ENCODE measurements around the gene ATG16L1. TPM values are rescaled to one million over a fixed set of nuclear protein-coding genes. Genes with fewer than 3 reads are reported as not detected.

The ATG16L1 gene
- total RNA-seq, 3 donors from 2014 or later (not counting 1 experiment from before 2014, with no cell fraction given) = 106 to 142 (median 117) TPM

GRCh38 chr2:233247116-233247515, 4.4 kb upstream of the ATG16L1 start:
- H3K36me3 ChIP-seq (ENCODE audit: control insufficient read depth, insufficient read depth, low read length) = no peaks in the 10 kb centered on the region
- no peak for DNase-seq
- H3K4me1 Mint-ChIP-seq = peaks cover 17 to 30% of the 10 kb centered on the region in 2 donors
- H3K4me3 ChIP-seq (ENCODE audit: low read length) = no peak overlapping the region
- H3K9me3 ChIP-seq (ENCODE audit: control insufficient read depth, insufficient read depth, low read length) = no peaks in the 10 kb centered on the region
- H3K27ac ChIP-seq (ENCODE audit: low read length) = peak overlapping the region; percentile 50
- WGBS (ENCODE audit: insufficient coverage) = 94% methylated on average over 2 of the region's 2 CpGs
- intact Hi-C loops (cut with micrococcal nuclease) = no loop called here
- no peaks in the 10 kb centered on the region for H3K9me3 Mint-ChIP-seq
- H3K27ac Mint-ChIP-seq = peak overlapping the region; percentile 57 to 69
- no peaks in the 10 kb centered on the region for H3K36me3 Mint-ChIP-seq
- H3K4me3 Mint-ChIP-seq = no peak overlapping the region
- no peaks in the 10 kb centered on the region for H3K27me3 Mint-ChIP-seq (ENCODE audit: low read depth in 2 of 2)
- no peaks in the 10 kb centered on the region for H3K27me3 ChIP-seq (ENCODE audit: control insufficient read depth, insufficient read depth, low read length)
- TF ChIP-seq CTCF (IDR thresholded peaks at IDR 0.05) = no peak
- no peak for ATAC-seq
- peaks cover 20% of the 10 kb centered on the region for H3K4me1 ChIP-seq (ENCODE audit: control insufficient read depth, insufficient read depth, low read length)

- H3K4me3 Mint-ChIP-seq = no peak overlapping the region
- ATAC-seq (peak in 1 of 3 donors; percentile 8), DNase-seq (peak in 1 of 2 donors; percentile 72)
- H3K4me1 Mint-ChIP-seq = peaks cover 21 to 34% of the 10 kb centered on the region in 2 donors
- intact Hi-C loops (cut with micrococcal nuclease) = no loop called here
- no peaks in the 10 kb centered on the region for H3K36me3 ChIP-seq (ENCODE audit: control insufficient read depth, insufficient read depth, low read length)
- no peaks in the 10 kb centered on the region for H3K27me3 ChIP-seq (ENCODE audit: control insufficient read depth, insufficient read depth, low read length)
- no peak overlapping the region for H3K4me3 ChIP-seq (ENCODE audit: low read length)
- no peaks in the 10 kb centered on the region for H3K27me3 Mint-ChIP-seq (ENCODE audit: low read depth in 2 of 2)
- H3K27ac ChIP-seq (ENCODE audit: low read length) = peak overlapping the region; percentile 50
- TF ChIP-seq CTCF (IDR thresholded peaks at IDR 0.05) = no peak
- H3K36me3 Mint-ChIP-seq = no peaks in the 10 kb centered on the region
- no peaks in the 10 kb centered on the region for H3K9me3 Mint-ChIP-seq
- peak overlapping the region; percentile 57 to 69 for H3K27ac Mint-ChIP-seq
- H3K9me3 ChIP-seq (ENCODE audit: control insufficient read depth, insufficient read depth, low read length) = no peaks in the 10 kb centered on the region
- H3K4me1 ChIP-seq (ENCODE audit: control insufficient read depth, insufficient read depth, low read length) = peaks cover 23% of the 10 kb centered on the region
Observed at GRCh38 chr2:233247744-233248143, 3.7 kb upstream of the ATG16L1 start.

- Mint-ChIP-seq H3K4me1 (peaks cover 31 to 43% of the 10 kb centered on the region in 2 donors), H3K9me3 (no peaks in the 10 kb centered on the region), H3K4me3 (no peak overlapping the region), H3K27ac (peak overlapping the region in 1 of 2 donors; percentile 47), H3K27me3 (ENCODE audit: low read depth in 2 of 2) (no peaks in the 10 kb centered on the region), H3K36me3 (no peaks in the 10 kb centered on the region)
- Histone ChIP-seq H3K4me1 (ENCODE audit: control insufficient read depth, insufficient read depth, low read length) (peaks cover 28% of the 10 kb centered on the region), H3K27ac (ENCODE audit: low read length) (no peak overlapping the region), H3K27me3 (ENCODE audit: control insufficient read depth, insufficient read depth, low read length) (no peaks in the 10 kb centered on the region), H3K4me3 (ENCODE audit: low read length) (no peak overlapping the region), H3K9me3 (ENCODE audit: control insufficient read depth, insufficient read depth, low read length) (no peaks in the 10 kb centered on the region), H3K36me3 (ENCODE audit: control insufficient read depth, insufficient read depth, low read length) (peaks cover 5% of the 10 kb centered on the region)
- ATAC-seq (no peak), DNase-seq (peak in 1 of 2 donors; percentile 42)
- intact Hi-C loops (cut with micrococcal nuclease) = no loop called here
- no peak for TF ChIP-seq CTCF (IDR thresholded peaks at IDR 0.05)
- WGBS (ENCODE audit: insufficient coverage) = 20% methylated on average over 7 of the region's 7 CpGs
Observed at GRCh38 chr2:233248999-233249398, 2.5 kb upstream of the ATG16L1 start.

GRCh38 chr2:233250568-233250967, 905 bp upstream of the ATG16L1 start:
- Mint-ChIP-seq H3K4me3 (peak overlapping the region; percentile 96), H3K4me1 (peaks cover 41 to 54% of the 10 kb centered on the region in 2 donors), H3K36me3 (no peaks in the 10 kb centered on the region), H3K27ac (peak overlapping the region; percentile 93 to 94), H3K9me3 (no peaks in the 10 kb centered on the region), H3K27me3 (ENCODE audit: low read depth in 2 of 2) (no peaks in the 10 kb centered on the region)
- H3K9me3 ChIP-seq (ENCODE audit: control insufficient read depth, insufficient read depth, low read length) = no peaks in the 10 kb centered on the region
- H3K4me1 ChIP-seq (ENCODE audit: control insufficient read depth, insufficient read depth, low read length) = peaks cover 32% of the 10 kb centered on the region
- intact Hi-C loops (cut with micrococcal nuclease) = loop anchor here (5.0 kb wide), 2 partner anchors 107 to 188 kb away; partner anchors contain the start of gene INPP5D
- 96% methylated on average over 9 of the region's 9 CpGs for WGBS (ENCODE audit: insufficient coverage)
- H3K27me3 ChIP-seq (ENCODE audit: control insufficient read depth, insufficient read depth, low read length) = no peaks in the 10 kb centered on the region
- peaks cover 12% of the 10 kb centered on the region for H3K36me3 ChIP-seq (ENCODE audit: control insufficient read depth, insufficient read depth, low read length)
- ATAC-seq (no peak), DNase-seq (no peak)
- H3K27ac ChIP-seq (ENCODE audit: low read length) = peak overlapping the region; percentile 73
- TF ChIP-seq CTCF (IDR thresholded peaks at IDR 0.05) = no peak
- no peak overlapping the region for H3K4me3 ChIP-seq (ENCODE audit: low read length)

Measured in natural killer cell (primary cell).